NB4 (cell line): ENCODE data around the gene PDLIM7.

Experiments used
- DNase-seq: peaks from one replicate; pipeline ENCODE4 v3.0.0; 2010; ENCODE audit warnings: low read depth
- H3K4me3 ChIP-seq: one replicate; pipeline ENCODE4 v1.5.1; 2011; ENCODE audit warnings: mild to moderate bottlenecking, low read depth, low read length, moderate library complexity
- MYC ChIP-seq: IDR thresholded peaks from 2 replicates; pipeline ENCODE4 v1.6.1; 2011; ENCODE audit warnings: low read depth, low read length
- POLR2A ChIP-seq: IDR thresholded peaks from 2 replicates; pipeline ENCODE4 v1.6.1; 2011; ENCODE audit warnings: mild to moderate bottlenecking; ENCODE audit not compliant: insufficient read length; ENCODE audit errors: extremely low read depth
- TF ChIP-seq, protein P1 (sequence below): IDR thresholded peaks from 2 replicates; pipeline ENCODE4 v1.6.1; 2011; ENCODE audit warnings: low read depth, low read length
- TF ChIP-seq, protein P2 (sequence below): IDR thresholded peaks from one replicate; pipeline ENCODE4 v1.5.1; 2012; ENCODE audit warnings: low read depth, low read length

PDLIM7 gene

DNA sequence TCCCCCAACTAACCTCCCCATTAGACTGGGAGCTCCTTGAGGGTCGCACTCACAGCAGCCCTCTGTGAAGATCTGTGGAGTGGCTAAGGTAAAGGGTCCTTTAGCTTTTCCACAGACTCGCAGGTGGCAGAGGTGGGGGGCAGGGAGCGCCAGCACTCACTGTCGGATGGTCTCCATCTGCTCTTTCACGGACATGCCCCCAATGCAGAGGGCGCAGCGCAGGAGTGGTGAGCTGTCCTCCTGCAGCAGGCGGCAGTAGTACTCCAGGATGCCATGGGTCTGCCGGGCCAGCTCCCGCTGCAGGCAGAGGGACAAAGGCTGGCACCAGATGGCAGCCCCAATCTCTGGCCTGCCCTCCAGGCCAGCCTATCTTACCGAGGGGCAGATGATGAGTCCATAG lies 17.1 kb upstream of the PDLIM7 start:
- no peak for DNase-seq
- no peak overlapping the region for H3K4me3 ChIP-seq
- no peak for TF ChIP-seq MYC
- TF ChIP-seq, protein P1, sequence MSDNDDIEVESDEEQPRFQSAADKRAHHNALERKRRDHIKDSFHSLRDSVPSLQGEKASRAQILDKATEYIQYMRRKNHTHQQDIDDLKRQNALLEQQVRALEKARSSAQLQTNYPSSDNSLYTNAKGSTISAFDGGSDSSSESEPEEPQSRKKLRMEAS: no peak
- TF ChIP-seq, protein P2, sequence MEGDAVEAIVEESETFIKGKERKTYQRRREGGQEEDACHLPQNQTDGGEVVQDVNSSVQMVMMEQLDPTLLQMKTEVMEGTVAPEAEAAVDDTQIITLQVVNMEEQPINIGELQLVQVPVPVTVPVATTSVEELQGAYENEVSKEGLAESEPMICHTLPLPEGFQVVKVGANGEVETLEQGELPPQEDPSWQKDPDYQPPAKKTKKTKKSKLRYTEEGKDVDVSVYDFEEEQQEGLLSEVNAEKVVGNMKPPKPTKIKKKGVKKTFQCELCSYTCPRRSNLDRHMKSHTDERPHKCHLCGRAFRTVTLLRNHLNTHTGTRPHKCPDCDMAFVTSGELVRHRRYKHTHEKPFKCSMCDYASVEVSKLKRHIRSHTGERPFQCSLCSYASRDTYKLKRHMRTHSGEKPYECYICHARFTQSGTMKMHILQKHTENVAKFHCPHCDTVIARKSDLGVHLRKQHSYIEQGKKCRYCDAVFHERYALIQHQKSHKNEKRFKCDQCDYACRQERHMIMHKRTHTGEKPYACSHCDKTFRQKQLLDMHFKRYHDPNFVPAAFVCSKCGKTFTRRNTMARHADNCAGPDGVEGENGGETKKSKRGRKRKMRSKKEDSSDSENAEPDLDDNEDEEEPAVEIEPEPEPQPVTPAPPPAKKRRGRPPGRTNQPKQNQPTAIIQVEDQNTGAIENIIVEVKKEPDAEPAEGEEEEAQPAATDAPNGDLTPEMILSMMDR: no peak
- no peak for TF ChIP-seq POLR2A

DNA sequence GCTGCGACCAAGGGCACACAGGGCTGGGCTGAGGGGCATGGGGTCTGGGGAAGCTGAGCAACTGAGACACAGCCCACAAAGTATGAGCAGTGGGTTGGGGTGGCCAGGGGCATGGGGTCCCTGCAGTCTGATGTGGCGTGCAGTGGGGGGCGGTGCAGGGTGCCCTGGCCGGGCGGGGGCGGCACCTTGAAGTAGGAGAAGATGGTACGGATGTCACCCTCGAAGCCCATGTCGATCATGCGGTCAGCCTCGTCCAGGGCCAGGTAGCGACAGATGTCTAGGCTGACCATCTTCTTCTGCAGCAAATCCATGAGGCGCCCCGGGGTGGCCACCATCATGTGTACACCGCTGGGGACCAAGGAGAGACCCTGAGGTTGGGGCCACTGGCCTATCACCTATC lies 16.1 kb upstream of the PDLIM7 start:
- TF ChIP-seq, protein P2: no peak
- TF ChIP-seq POLR2A (no peak), MYC (no peak)
- TF ChIP-seq, protein P1: no peak
- H3K4me3 ChIP-seq: no peak overlapping the region
- no peak for DNase-seq

DNA sequence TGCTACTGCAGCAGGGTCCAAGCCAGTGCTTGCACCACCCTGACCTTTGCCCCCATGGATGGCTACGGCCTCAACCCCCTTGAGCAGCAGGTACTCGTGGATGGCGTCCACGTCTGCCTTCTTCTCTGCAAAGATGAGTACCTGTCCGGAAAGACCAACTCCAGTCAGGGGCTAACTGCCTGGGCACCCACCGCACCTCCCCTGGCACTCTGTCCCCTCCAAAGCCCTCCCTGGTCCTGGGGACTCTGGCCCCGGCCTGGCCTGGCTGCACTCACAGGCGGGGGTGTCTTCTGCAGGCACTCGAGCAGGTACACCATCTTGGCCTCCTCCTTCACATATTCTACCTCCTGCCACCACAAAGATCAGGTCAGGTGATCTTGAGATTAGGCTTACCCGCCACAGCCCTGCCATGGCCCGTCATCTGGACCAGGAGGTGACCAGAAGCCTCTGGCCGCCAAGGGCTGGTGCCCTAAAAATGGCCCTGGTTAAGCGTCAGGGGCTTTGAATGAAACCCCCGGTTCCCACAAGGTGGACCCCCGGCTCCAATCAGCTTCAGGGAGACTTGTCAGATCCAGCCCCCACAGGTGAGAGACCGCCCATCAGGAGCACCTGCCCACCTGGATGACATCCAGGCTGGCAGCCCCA lies 15.5 kb upstream of the PDLIM7 start:
- H3K4me3 ChIP-seq: no peak overlapping the region
- no peak for DNase-seq
- TF ChIP-seq POLR2A (no peak), MYC (no peak)
- TF ChIP-seq, protein P1: no peak
- TF ChIP-seq, protein P2: no peak

DNA sequence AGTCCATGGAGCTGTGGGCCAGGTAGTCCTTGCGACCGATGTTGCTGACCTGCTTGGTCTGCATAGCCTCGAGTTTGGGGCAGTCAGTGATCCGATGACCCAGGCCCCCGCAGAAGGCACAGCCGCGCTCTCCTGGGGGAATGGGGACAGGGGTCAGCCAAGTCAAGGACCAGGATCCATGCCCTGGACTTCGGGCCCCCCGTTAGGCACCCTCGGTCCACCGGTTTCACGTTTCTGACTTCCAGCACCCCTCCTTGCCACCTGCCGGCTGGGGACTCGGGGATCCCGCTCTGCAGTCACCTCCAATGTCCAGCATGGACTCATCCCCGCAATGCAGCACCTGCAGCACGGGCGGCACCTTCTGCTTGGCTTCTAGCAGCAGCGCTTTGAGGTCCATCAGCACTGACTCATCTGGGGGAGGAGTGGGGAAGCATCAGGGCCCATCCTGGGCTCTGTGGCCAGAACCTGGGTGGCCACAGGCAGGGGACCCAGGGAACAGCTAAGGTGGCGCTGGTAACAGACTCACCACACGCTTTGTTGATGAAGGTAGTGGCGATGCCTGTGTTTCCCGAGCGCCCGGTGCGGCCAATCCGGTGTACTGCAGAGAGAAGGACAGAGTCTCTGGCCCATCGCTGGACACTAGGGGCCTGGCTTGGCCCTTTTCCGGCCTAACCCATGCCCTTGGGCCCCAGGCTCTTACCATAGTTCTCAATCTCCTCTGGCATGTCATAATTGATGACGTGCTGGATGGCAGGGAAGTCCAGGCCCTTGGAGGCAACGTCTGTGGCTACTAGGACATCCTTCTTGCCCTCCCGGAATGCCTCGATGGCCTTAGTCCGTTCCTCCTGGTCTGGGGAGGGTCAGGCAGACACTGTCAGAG lies 14.6 kb upstream of the PDLIM7 start:
- no peak for DNase-seq
- no peak overlapping the region for H3K4me3 ChIP-seq
- TF ChIP-seq, protein P2: no peak
- no peak for TF ChIP-seq POLR2A
- TF ChIP-seq, protein P1: no peak

DNA sequence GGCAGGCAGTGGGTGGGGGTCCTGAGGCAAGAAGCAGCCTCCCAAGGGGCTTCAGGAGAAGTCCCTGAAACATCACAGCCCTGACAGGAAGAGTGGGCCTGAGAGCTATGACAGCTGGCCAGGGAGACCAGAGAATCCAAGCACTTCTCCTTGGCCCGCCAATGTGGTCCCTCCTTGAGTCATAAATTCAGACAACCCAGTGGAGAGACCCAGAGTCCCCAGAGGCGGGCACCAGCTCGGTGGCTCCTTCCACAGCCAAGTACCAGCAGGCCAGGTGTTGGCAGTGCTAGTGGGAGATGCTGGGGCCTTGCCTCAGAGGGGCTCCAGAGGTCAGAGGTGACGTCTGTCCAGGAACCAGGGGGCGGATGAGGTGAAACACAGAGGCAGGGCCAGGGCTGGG lies 13.8 kb upstream of the PDLIM7 start:
- TF ChIP-seq, protein P1: no peak
- TF ChIP-seq, protein P2: no peak
- TF ChIP-seq MYC (no peak), POLR2A (no peak)
- DNase-seq: peak; percentile 58
- H3K4me3 ChIP-seq: peak overlapping the region; percentile 0
